ENCODE data around the gene OR1A1. TPM values are rescaled to one million over a fixed set of nuclear protein-coding genes. Genes with fewer than 3 reads are reported as not detected.

Gene OR1A1
- total RNA-seq, 1 experiment from 2014 or later: not detected

- no peak for DNase-seq (ENCODE audit: low read depth, low spot score)
- intact Hi-C loops (cut with micrococcal nuclease): no loop called here
- POLR2A ChIA-PET: no interaction called here
- no peak within 1 kb of the TSS for H2AFZ ChIP-seq (ENCODE audit: low read depth, low read length, poor library complexity, severe bottlenecking)
- CTCF ChIA-PET: no interaction called here
- no peaks in the 10 kb centered on the region for H3K9me2 ChIP-seq (ENCODE audit: insufficient read depth)
- H3K27ac ChIP-seq (ENCODE audit: low read depth, low read length): no peak within 1 kb of the TSS
- TF ChIP-seq, protein P1, sequence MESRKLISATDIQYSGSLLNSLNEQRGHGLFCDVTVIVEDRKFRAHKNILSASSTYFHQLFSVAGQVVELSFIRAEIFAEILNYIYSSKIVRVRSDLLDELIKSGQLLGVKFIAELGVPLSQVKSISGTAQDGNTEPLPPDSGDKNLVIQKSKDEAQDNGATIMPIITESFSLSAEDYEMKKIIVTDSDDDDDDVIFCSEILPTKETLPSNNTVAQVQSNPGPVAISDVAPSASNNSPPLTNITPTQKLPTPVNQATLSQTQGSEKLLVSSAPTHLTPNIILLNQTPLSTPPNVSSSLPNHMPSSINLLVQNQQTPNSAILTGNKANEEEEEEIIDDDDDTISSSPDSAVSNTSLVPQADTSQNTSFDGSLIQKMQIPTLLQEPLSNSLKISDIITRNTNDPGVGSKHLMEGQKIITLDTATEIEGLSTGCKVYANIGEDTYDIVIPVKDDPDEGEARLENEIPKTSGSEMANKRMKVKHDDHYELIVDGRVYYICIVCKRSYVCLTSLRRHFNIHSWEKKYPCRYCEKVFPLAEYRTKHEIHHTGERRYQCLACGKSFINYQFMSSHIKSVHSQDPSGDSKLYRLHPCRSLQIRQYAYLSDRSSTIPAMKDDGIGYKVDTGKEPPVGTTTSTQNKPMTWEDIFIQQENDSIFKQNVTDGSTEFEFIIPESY (IDR thresholded peaks at IDR 0.05; ENCODE audit: extremely low read depth, insufficient replicate concordance, low read length): no peak
- no peak for TF ChIP-seq EZH2 (IDR thresholded peaks at IDR 0.05)
- TF ChIP-seq SIN3A (IDR thresholded peaks at IDR 0.05; ENCODE audit: low read depth): no peak
- TF ChIP-seq, protein P2, sequence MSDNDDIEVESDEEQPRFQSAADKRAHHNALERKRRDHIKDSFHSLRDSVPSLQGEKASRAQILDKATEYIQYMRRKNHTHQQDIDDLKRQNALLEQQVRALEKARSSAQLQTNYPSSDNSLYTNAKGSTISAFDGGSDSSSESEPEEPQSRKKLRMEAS (IDR thresholded peaks at IDR 0.05): no peak
- TF ChIP-seq RAD21 (IDR thresholded peaks at IDR 0.05; ENCODE audit: low read depth): no peak
- TF ChIP-seq CTCF (IDR thresholded peaks at IDR 0.05 in 2 of 3, conservative IDR thresholded peaks at IDR 0.05 in 1 of 3; ENCODE audit: borderline replicate concordance in 1 of 3, insufficient read depth in 1 of 3, low read depth in 2 of 3, low read length in 2 of 3): no peak
- no peak for TF ChIP-seq ZFX (IDR thresholded peaks at IDR 0.05)
- TF ChIP-seq FOSL1 (IDR thresholded peaks at IDR 0.05; ENCODE audit: low read depth): no peak
- TF ChIP-seq CBX3 (IDR thresholded peaks at IDR 0.05; ENCODE audit: low read depth): no peak
- no peak for TF ChIP-seq SP1 (IDR thresholded peaks at IDR 0.05; ENCODE audit: low read depth)
- no peaks in the 10 kb centered on the region for H3K36me3 ChIP-seq (ENCODE audit: control insufficient read depth in 1 of 2, insufficient read depth in 2 of 2, low read length in 2 of 2)
- H3K79me2 ChIP-seq (ENCODE audit: insufficient read depth, low read length): no peaks in the 10 kb centered on the region
- no peak for ATAC-seq
- peaks cover 40% of the 10 kb centered on the region for H3K27me3 ChIP-seq (ENCODE audit: insufficient read depth, low read length)
- no peaks in the 10 kb centered on the region for H3K4me1 ChIP-seq (ENCODE audit: control insufficient read depth in 1 of 2, insufficient read depth in 2 of 2, low read length in 2 of 2)
- BruUV-seq (replicated peaks): no TSS peak
- H3K9me3 ChIP-seq (ENCODE audit: control insufficient read depth in 1 of 2, insufficient read depth in 1 of 2, low read depth in 1 of 2, low read length in 2 of 2): no peaks in the 10 kb centered on the region
- no peak within 1 kb of the TSS for H3K9ac ChIP-seq (ENCODE audit: low read length)
- H3K4me3 ChIP-seq (replicated peaks in 1 of 2; ENCODE audit: low read depth in 1 of 2, low read length in 2 of 2): no peak within 1 kb of the TSS
- H4K20me1 ChIP-seq (ENCODE audit: insufficient read depth): no peaks in the 10 kb centered on the region; the same call in 1 of the 2 replicates
- no peak within 1 kb of the TSS for H3K4me2 ChIP-seq (ENCODE audit: low read length)
- RAD21 ChIA-PET (ENCODE audit: low non-redundant PET in 1 of 2, low total read pairs in 2 of 2, uncharacterized antibody in 2 of 2, unreplicated experiment in 2 of 2): no interaction called here
Measured at GRCh38 chr17:3197219-3197618, 10.2 kb upstream of the OR1A1 start, which contains the start of gene OR1A2. Gene OR1A2, plus strand, starts transcription at chr17:3197519. Its CDS starts 0 bp downstream, at chr17:3197519.

Measured in HCT116 (cell line).